WTC11 (cell line): ENCODE results near the gene SLCO2A1. TPM values are rescaled to one million over a fixed set of nuclear protein-coding genes. Genes with fewer than 3 reads are reported as not detected.

Experiments used
- ATAC-seq: fragments of 200-7000 bp; cut with Tn5 transposase; 2 replicates; pipeline ENCODE4 v1.10.0; 2021; ENCODE audit warnings: mild to moderate bottlenecking, moderate library complexity
- CTCF ChIA-PET: fragments of 300-600 bp; sonication (Branson Sonifier 250); formaldehyde crosslinking; loops from one replicate; lab custom pipeline; 2021; ENCODE audit warnings: antibody characterized with exemption; lab: Charles Lee
- POLR2A ChIA-PET: fragments of 350-600 bp; sonication (Branson Sonifier 250); formaldehyde crosslinking; loops from one replicate; lab custom pipeline; 2021; ENCODE audit warnings: antibody characterized with exemption; lab: Charles Lee
- DNase-seq: peaks from one replicate; pipeline ENCODE4 v3.0.0; 2021; ENCODE audit warnings: low spot score
- H3K27ac Mint-ChIP-seq: 2 replicates; pipeline ENCODE4 v1.8.0; 2021; ENCODE audit warnings: mixed read lengths
- H3K27me3 Mint-ChIP-seq: 2 replicates; pipeline ENCODE4 v1.8.0; 2021; ENCODE audit warnings: low read depth, mild to moderate bottlenecking, moderate library complexity, mixed read lengths
- H3K36me3 Mint-ChIP-seq: 2 replicates; pipeline ENCODE4 v1.8.0; 2021; ENCODE audit warnings: mixed read lengths
- H3K4me1 Mint-ChIP-seq: 2 replicates; pipeline ENCODE4 v1.8.0; 2022; ENCODE audit warnings: mixed read lengths
- H3K4me3 Mint-ChIP-seq: 2 replicates; pipeline ENCODE4 v1.8.0; 2021; ENCODE audit warnings: mild to moderate bottlenecking, moderate library complexity, mixed read lengths
- H3K9me3 Mint-ChIP-seq: 2 replicates; pipeline ENCODE4 v1.8.0; 2021; ENCODE audit warnings: mixed read lengths
- ARID4B ChIP-seq: sonication (generic); formaldehyde crosslinking; IDR thresholded peaks from 2 replicates; pipeline ENCODE4 v1.8.0; 2023; ENCODE audit warnings: missing genetic modification reagents, mild to moderate bottlenecking, borderline replicate concordance
- CREM ChIP-seq: sonication (generic); formaldehyde crosslinking; IDR thresholded peaks from 2 replicates; pipeline ENCODE4 v1.8.1; 2022; ENCODE audit warnings: mild to moderate bottlenecking, missing genetic modification reagents, moderate library complexity
- ELF4 ChIP-seq: sonication (generic); formaldehyde crosslinking; IDR thresholded peaks from 2 replicates; pipeline ENCODE4 v1.8.1; 2022; ENCODE audit warnings: low read depth, mild to moderate bottlenecking, moderate library complexity, missing genetic modification reagents
- ETV6 ChIP-seq: sonication (generic); formaldehyde crosslinking; IDR thresholded peaks from 2 replicates; pipeline ENCODE4 v1.8.1; 2022; ENCODE audit warnings: mild to moderate bottlenecking, missing genetic modification reagents
- HMGA2 ChIP-seq: fragments of 250-450 bp; sonication (Bioruptor Pico); IDR thresholded peaks from 2 replicates; pipeline ENCODE4 v1.4.0; 2021; ENCODE audit warnings: mild to moderate bottlenecking, moderate library complexity
- IRF2 ChIP-seq: sonication (generic); formaldehyde crosslinking; IDR thresholded peaks from 2 replicates; pipeline ENCODE4 v1.8.0; 2022; ENCODE audit warnings: low read depth, missing genetic modification reagents, borderline replicate concordance
- MAX ChIP-seq: sonication (generic); formaldehyde crosslinking; IDR thresholded peaks from 2 replicates; pipeline ENCODE4 v1.8.0; 2022; ENCODE audit warnings: mild to moderate bottlenecking, missing genetic modification reagents
- MLX ChIP-seq: sonication (generic); formaldehyde crosslinking; IDR thresholded peaks from 2 replicates; pipeline ENCODE4 v1.8.1; 2023; ENCODE audit warnings: mild to moderate bottlenecking, missing genetic modification reagents, moderate library complexity
- NR3C1 ChIP-seq: sonication (generic); formaldehyde crosslinking; conservative IDR thresholded peaks from 2 replicates; pipeline ENCODE4 v1.8.1; 2023; ENCODE audit warnings: low read depth, mild to moderate bottlenecking, missing genetic modification reagents
- PRDM15 ChIP-seq: sonication (generic); formaldehyde crosslinking; IDR thresholded peaks from 2 replicates; pipeline ENCODE4 v1.8.0; 2022; ENCODE audit warnings: missing genetic modification reagents
- RORB ChIP-seq: fragments of 250-450 bp; sonication (Bioruptor Pico); IDR thresholded peaks from 2 replicates; pipeline ENCODE4 v1.9.0; 2021; ENCODE audit warnings: mild to moderate bottlenecking
- TCF7 ChIP-seq: sonication (generic); formaldehyde crosslinking; IDR thresholded peaks from 2 replicates; pipeline ENCODE4 v1.8.0; 2022; ENCODE audit warnings: mild to moderate bottlenecking, low read depth, missing genetic modification reagents, moderate library complexity
- USF2 ChIP-seq: sonication (generic); formaldehyde crosslinking; IDR thresholded peaks from 2 replicates; pipeline ENCODE4 v1.8.1; 2023; ENCODE audit warnings: mild to moderate bottlenecking, missing genetic modification reagents, moderate library complexity
- ZNF138 ChIP-seq: sonication (generic); formaldehyde crosslinking; conservative IDR thresholded peaks from 2 replicates; pipeline ENCODE4 v1.8.1; 2022; ENCODE audit warnings: mild to moderate bottlenecking, moderate library complexity, missing genetic modification reagents
- ZNF263 ChIP-seq: sonication (generic); formaldehyde crosslinking; IDR thresholded peaks from 2 replicates; pipeline ENCODE4 v1.8.1; 2022; ENCODE audit warnings: low read depth, mild to moderate bottlenecking, moderate library complexity, missing genetic modification reagents
- ZNF396 ChIP-seq: fragments of 250-450 bp; sonication (Bioruptor Pico); IDR thresholded peaks from 2 replicates; pipeline ENCODE4 v1.8.0; 2021; ENCODE audit warnings: mild to moderate bottlenecking, moderate library complexity, borderline replicate concordance
- ZNF512 ChIP-seq: sonication (generic); formaldehyde crosslinking; IDR thresholded peaks from 2 replicates; pipeline ENCODE4 v1.8.1; 2022; ENCODE audit warnings: missing genetic modification reagents, borderline replicate concordance
- total RNA-seq: library from RNA; stranded (reverse); gene quantifications from 3 replicates; pipeline ENCODE4 v1.2.3, GENCODE V29; 2021

SLCO2A1 gene
- total RNA-seq, 1 experiment from 2014 or later: 3.3 TPM

- CTCF ChIA-PET: no interaction called here
- peaks cover 9% of the 10 kb centered on the region for H3K36me3 Mint-ChIP-seq
These were observed 26.7 kb downstream of the SLCO2A1 start for GRCh38 chr3:134003066-134003465.

GRCh38 chr3:134002306-134002705 lies 27.4 kb downstream of the SLCO2A1 start:
- TF ChIP-seq ZNF512: no peak
- TF ChIP-seq ARID4B (CRISPR knock-in tag): no peak
- TF ChIP-seq NR3C1 (CRISPR knock-in tag): no peak
- Mint-ChIP-seq H3K4me1 (no peaks in the 10 kb centered on the region), H3K27ac (no peak overlapping the region), H3K36me3 (peaks cover 9% of the 10 kb centered on the region), H3K9me3 (peaks cover 21% of the 10 kb centered on the region), H3K4me3 (no peak overlapping the region), H3K27me3 (peaks cover 4% of the 10 kb centered on the region)
- POLR2A ChIA-PET: no interaction called here
- no peak for DNase-seq
- CTCF ChIA-PET: no interaction called here
- ATAC-seq: no peak

More at GRCh38 chr3:134003066-134003465, 26.7 kb downstream of the SLCO2A1 start:
- no peaks in the 10 kb centered on the region for H3K4me1 Mint-ChIP-seq
- no peak for ATAC-seq
- no peak for DNase-seq
- no peak overlapping the region for H3K27ac Mint-ChIP-seq
- H3K27me3 Mint-ChIP-seq: peaks cover 4% of the 10 kb centered on the region
- POLR2A ChIA-PET: no interaction called here
- H3K9me3 Mint-ChIP-seq: peaks cover 21% of the 10 kb centered on the region
- no peak overlapping the region for H3K4me3 Mint-ChIP-seq
- TF ChIP-seq IRF2 (CRISPR knock-in tag): no peak
- TF ChIP-seq ZNF138 (CRISPR knock-in tag): no peak
- TF ChIP-seq TCF7 (CRISPR knock-in tag): no peak
- TF ChIP-seq ZNF396: no peak
- no peak for TF ChIP-seq PRDM15 (CRISPR knock-in tag)
- no peak for TF ChIP-seq USF2 (CRISPR knock-in tag)
- no peak for TF ChIP-seq HMGA2 (CRISPR knock-in tag)
- TF ChIP-seq ZNF263 (CRISPR knock-in tag): no peak
- no peak for TF ChIP-seq MAX (CRISPR knock-in tag)
- TF ChIP-seq ELF4 (CRISPR knock-in tag): no peak
- TF ChIP-seq RORB (CRISPR knock-in tag): no peak
- TF ChIP-seq MLX: no peak
- TF ChIP-seq CREM (CRISPR knock-in tag): no peak
- TF ChIP-seq ETV6: no peak
